ENCODE results near the gene VAV3.

The VAV3 gene

GRCh38 chr1:107524301-107524700, 440.7 kb downstream of the VAV3 start:
- DNase-seq, result no peak

GRCh38 chr1:107523736-107524135, 441.2 kb downstream of the VAV3 start:
- no peak for DNase-seq

GRCh38 chr1:107523061-107523460, 441.9 kb downstream of the VAV3 start:
- no peak for DNase-seq

Measured in fibroblast of skin of right quadriceps (primary cell).